Spleen (tissue), 7 donors: Measurements from ENCODE around the gene TRIM14.

ENCODE experiments used
- POLR2AphosphoS5 ChIP-seq, 3 donors: sonication (generic); formaldehyde crosslinking; IDR thresholded peaks; one replicate each; pipeline ENCODE4 v1.5.1; 2017; ENCODE audit warnings: antibody characterized with exemption in 3 of 3
- TF ChIP-seq, protein P1 (sequence below), 11 experiments: fragments of 200-600 bp in 7 of 11; fragments of 450-650 bp in 4 of 11; sonication (generic) in 4 of 11; IDR thresholded peaks in 8 of 11; conservative IDR thresholded peaks in 3 of 11; 1 replicate in 7 of 11; 2 replicates in 4 of 11; pipeline versions ENCODE4 v1.4.0 to v1.8.0; 2016 to 2021; ENCODE audit warnings: antibody characterized with exemption in 11 of 11, inconsistent platforms in 4 of 11, mild to moderate bottlenecking in 1 of 11
- donor health status: DM: no; HTN: no; CAD: no; lungs with moderate emphysema.
- donor health status: DM: no; HTN: no; CAD: no.
- donor health status: DM: no; HTN: no; CAD: no.

GRCh38 chr9:98168153-98168780 lies 49.2 kb upstream of the TRIM14 start:
- TF ChIP-seq, protein P1, sequence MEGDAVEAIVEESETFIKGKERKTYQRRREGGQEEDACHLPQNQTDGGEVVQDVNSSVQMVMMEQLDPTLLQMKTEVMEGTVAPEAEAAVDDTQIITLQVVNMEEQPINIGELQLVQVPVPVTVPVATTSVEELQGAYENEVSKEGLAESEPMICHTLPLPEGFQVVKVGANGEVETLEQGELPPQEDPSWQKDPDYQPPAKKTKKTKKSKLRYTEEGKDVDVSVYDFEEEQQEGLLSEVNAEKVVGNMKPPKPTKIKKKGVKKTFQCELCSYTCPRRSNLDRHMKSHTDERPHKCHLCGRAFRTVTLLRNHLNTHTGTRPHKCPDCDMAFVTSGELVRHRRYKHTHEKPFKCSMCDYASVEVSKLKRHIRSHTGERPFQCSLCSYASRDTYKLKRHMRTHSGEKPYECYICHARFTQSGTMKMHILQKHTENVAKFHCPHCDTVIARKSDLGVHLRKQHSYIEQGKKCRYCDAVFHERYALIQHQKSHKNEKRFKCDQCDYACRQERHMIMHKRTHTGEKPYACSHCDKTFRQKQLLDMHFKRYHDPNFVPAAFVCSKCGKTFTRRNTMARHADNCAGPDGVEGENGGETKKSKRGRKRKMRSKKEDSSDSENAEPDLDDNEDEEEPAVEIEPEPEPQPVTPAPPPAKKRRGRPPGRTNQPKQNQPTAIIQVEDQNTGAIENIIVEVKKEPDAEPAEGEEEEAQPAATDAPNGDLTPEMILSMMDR (IDR thresholded peaks at IDR 0.05 in 8 of 11, conservative IDR thresholded peaks at IDR 0.05 in 3 of 11) = no peak
- no peak for TF ChIP-seq POLR2AphosphoS5 (IDR thresholded peaks at IDR 0.05)
